HUES64 (cell line): Measurements from ENCODE around the gene CD9.

Experiments used
- H3K27ac ChIP-seq: 2 replicates; pipeline ENCODE4 v1.7.0; 2013; ENCODE audit warnings: low read depth, low read length, inconsistent platforms
- H3K27me3 ChIP-seq: 2 replicates; pipeline ENCODE4 v1.6.1; 2013; ENCODE audit warnings: mild to moderate bottlenecking, low read length; ENCODE audit not compliant: insufficient read depth
- H3K36me3 ChIP-seq: 2 replicates; pipeline ENCODE4 v1.6.1; 2013; ENCODE audit warnings: mild to moderate bottlenecking, low read length; ENCODE audit not compliant: insufficient read depth
- H3K4me1 ChIP-seq: 2 replicates; pipeline ENCODE4 v1.6.1; 2013; ENCODE audit warnings: mild to moderate bottlenecking, low read length, moderate library complexity; ENCODE audit not compliant: insufficient read depth
- H3K4me3 ChIP-seq: 2 replicates; pipeline ENCODE4 v1.5.1; 2013; ENCODE audit warnings: mild to moderate bottlenecking, low read length, moderate library complexity
- H3K9ac ChIP-seq: 2 replicates; pipeline ENCODE4 v1.6.1; 2013; ENCODE audit warnings: mild to moderate bottlenecking, low read depth, low read length
- H3K9me3 ChIP-seq: 2 replicates; pipeline ENCODE4 v1.6.1; 2013; ENCODE audit warnings: low read depth, low read length; ENCODE audit not compliant: insufficient read depth
- WGBS: fragments of 150-250, 120-280 bp; methylation state at CpG from one replicate; pipeline ENCODE4 v1.1.7; 2013; ENCODE audit warnings: missing lambda C conversion rate; 5-methylcytosine and 5-hydroxymethylcytosine counted together

CD9 gene

GRCh38 chr12:6193853-6194815 is 6.1 kb upstream of the CD9 start:
- H3K36me3 ChIP-seq = no peaks in the 10 kb centered on the region
- no peak overlapping the region for H3K9ac ChIP-seq
- H3K4me1 ChIP-seq = peaks cover 35% of the 10 kb centered on the region
- no peaks in the 10 kb centered on the region for H3K9me3 ChIP-seq
- H3K27me3 ChIP-seq = peaks cover 11% of the 10 kb centered on the region
- no peak overlapping the region for H3K4me3 ChIP-seq
- 78% methylated on average over 17 of the region's 19 CpGs for WGBS
- no peak overlapping the region for H3K27ac ChIP-seq

DNA sequence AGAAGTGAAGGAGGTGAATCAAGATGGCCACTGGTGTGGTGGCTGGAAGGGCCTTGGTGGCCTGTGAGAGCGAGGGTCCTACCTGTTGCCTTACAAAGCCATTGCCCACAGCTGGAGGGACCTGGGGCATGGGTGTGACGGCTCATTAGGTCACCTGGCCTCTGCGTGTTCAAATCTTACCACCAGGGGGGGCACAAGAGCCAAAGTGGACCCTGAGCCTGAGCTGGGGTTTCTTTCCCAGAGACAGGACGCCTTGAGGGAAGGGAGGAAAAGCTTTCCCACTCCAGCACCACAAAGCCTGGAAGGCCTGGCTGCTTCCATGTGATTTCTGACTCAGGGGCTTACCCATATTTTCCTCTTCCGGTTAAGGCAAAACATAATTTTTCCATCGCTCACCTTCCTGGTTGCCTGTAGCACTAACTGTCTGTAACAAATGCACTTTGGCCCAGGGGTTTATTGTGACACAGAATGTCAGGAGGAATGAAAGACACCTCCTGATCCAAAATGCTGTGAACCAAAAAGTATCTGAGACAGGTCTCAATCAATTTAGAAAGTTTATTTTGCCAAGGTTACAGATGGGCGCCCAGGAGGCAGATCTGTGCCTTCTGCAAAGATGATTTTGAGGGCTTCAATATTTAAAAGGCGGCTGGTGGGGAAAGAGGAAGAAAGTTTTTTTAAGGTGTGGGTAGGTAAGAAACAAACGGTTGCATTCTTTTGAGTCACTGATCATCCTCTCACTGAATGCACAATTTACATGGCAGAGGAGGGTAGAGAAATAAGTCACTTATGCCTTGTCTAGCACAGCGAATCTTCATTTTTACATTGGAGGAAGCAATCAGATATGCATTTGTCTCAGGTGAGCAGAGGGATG is 4.3 kb upstream of the CD9 start:
- Histone ChIP-seq H3K27me3 (peaks cover 26% of the 10 kb centered on the region), H3K4me1 (peaks cover 40% of the 10 kb centered on the region), H3K4me3 (no peak overlapping the region), H3K27ac (no peak overlapping the region), H3K36me3 (no peaks in the 10 kb centered on the region), H3K9me3 (no peaks in the 10 kb centered on the region), H3K9ac (no peak overlapping the region)
- WGBS = 44% methylated on average over 10 of the region's 10 CpGs

DNA sequence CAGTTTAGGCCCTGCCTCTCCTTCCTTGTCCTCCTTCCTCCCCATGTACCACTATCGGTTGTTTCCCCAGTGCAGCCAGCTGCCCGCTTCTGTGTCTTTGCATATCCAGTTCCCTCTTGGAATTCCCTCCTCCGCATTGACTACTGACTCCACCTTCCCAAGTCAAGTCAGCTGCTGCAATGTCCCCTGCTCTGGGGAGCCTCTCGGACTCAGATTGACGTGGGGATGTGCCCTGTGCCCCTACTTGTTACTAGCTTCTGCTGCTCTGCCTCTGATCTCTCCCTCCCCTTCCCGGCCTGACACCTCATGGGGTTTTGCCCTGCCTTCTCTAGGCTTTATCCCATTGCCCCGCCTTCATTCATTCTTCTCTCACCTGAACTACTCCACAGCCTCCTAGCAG is 2.1 kb upstream of the CD9 start:
- Histone ChIP-seq H3K27me3 (peaks cover 45% of the 10 kb centered on the region), H3K4me3 (no peak overlapping the region), H3K27ac (no peak overlapping the region), H3K36me3 (no peaks in the 10 kb centered on the region), H3K9me3 (no peaks in the 10 kb centered on the region), H3K4me1 (peaks cover 45% of the 10 kb centered on the region), H3K9ac (no peak overlapping the region)
- 30% methylated on average over 7 of the region's 7 CpGs for WGBS

DNA sequence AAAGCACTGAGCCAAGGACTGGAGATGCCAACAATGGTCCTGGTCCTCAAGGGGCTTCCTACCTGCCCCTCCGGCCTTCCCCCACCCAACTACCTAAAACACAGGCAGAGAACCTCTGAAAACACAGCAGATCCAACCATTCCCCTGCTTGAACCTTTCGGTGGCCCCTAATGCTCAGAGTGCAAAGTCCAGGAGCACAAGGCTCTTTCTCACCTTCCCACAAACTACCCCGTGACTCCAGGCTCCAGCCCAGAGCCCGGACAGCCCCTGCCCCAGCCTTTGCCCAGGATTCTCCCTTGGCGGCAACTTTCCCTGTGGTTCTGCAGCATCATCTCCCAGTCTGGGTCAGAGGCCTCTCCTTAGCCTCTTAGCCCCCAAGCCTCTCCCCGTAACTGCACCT is 1.6 kb upstream of the CD9 start:
- H3K9ac ChIP-seq = no peak overlapping the region
- H3K4me3 ChIP-seq = no peak overlapping the region; the same call in 1 of the 2 replicates
- peaks cover 40% of the 10 kb centered on the region for H3K4me1 ChIP-seq
- H3K9me3 ChIP-seq = no peaks in the 10 kb centered on the region
- 83% methylated on average over 6 of the region's 6 CpGs for WGBS
- H3K36me3 ChIP-seq = no peaks in the 10 kb centered on the region
- H3K27ac ChIP-seq = no peak overlapping the region
- H3K27me3 ChIP-seq = peaks cover 46% of the 10 kb centered on the region

DNA sequence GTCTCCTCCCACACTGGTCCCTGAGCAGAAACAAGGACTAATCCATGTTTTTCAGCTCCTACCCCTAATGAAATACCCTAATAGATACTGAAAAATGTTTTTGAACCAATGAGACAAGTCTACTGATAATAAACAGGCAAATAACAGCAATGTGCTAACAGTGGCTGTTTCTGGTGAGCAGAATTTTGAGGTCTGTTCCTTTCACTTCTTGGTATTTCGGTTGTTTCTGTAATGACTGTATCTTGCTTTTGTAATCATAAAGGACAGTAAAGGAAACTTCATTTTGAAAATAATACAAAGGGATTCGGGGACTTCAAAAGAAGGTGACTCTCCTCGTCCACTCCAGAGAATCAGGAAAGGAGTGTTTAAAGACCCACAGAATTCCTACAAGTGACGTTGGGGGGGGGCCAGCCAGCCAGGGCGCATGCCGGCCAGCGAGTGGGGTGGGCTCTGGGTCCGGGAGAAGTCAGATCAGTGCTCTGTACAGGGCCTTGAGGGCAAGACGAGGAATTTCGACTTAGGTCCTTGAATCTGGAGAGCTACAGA is 1.1 kb upstream of the CD9 start:
- Histone ChIP-seq H3K4me1 (peaks cover 40% of the 10 kb centered on the region), H3K9ac (no peak overlapping the region), H3K36me3 (no peaks in the 10 kb centered on the region), H3K27me3 (peaks cover 46% of the 10 kb centered on the region), H3K4me3 (peak overlapping the region; percentile 58), H3K9me3 (no peaks in the 10 kb centered on the region), H3K27ac (no peak overlapping the region; the same call in 1 of the 2 replicates)
- whole genome bisulfite sequencing = 30% methylated on average over 10 of the region's 10 CpGs

GRCh38 chr12:6199531-6200255 is 507 bp upstream of the CD9 start:
- H3K27me3 ChIP-seq = peaks cover 46% of the 10 kb centered on the region
- H3K9me3 ChIP-seq = no peaks in the 10 kb centered on the region
- H3K4me1 ChIP-seq = peaks cover 44% of the 10 kb centered on the region
- peak overlapping the region; percentile 79; the same call in 1 of the 2 replicates for H3K27ac ChIP-seq
- H3K9ac ChIP-seq = no peak overlapping the region
- H3K36me3 ChIP-seq = no peaks in the 10 kb centered on the region
- peak overlapping the region; percentile 58 for H3K4me3 ChIP-seq
- 3% methylated on average over 31 of the region's 42 CpGs for WGBS

- H3K27me3 ChIP-seq = peaks cover 46% of the 10 kb centered on the region
- H3K9ac ChIP-seq = peak overlapping the region; percentile 75
- WGBS = 8% methylated on average over 15 of the region's 15 CpGs
- no peaks in the 10 kb centered on the region for H3K36me3 ChIP-seq
- H3K4me1 ChIP-seq = peaks cover 53% of the 10 kb centered on the region
- H3K9me3 ChIP-seq = no peaks in the 10 kb centered on the region
- no peak overlapping the region for H3K27ac ChIP-seq
- peak overlapping the region; percentile 80 for H3K4me3 ChIP-seq
These were observed 1.0 kb downstream of the CD9 start for GRCh38 chr12:6201213-6201608.

DNA sequence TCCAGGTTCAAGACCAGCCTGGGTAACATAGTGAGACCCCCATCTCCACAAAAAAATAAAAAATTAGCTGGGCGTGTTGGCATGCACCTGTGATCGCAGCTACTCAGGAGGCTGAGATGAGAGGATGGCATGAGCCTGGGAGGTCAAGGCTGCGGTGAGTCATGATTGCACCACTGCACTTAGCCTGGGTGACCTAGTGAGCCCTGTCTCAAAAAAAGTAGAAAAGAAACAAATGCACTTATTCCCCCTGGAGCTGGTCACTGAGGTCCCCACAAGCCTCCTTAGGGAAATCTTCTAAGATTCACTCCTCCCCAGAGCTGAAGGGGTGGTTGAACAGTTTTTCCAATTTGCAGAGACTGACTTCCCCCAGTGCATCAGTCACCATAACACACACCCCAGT is 1.6 kb downstream of the CD9 start:
- Histone ChIP-seq H3K27ac (no peak overlapping the region), H3K36me3 (0 out of 2 replicates have a peak, but pooled peaks cover under 1% of the 10 kb centered on the region), H3K27me3 (peaks cover 46% of the 10 kb centered on the region), H3K4me3 (peak overlapping the region; percentile 80), H3K9me3 (no peaks in the 10 kb centered on the region), H3K4me1 (peaks cover 56% of the 10 kb centered on the region), H3K9ac (0 out of 2 replicates have a peak overlapping the region, but pooled peaks have one; percentile 75)
- WGBS = 93% methylated on average over 3 of the region's 3 CpGs

GRCh38 chr12:6202304-6202703 is 2.1 kb downstream of the CD9 start:
- H3K27me3 ChIP-seq = peaks cover 46% of the 10 kb centered on the region
- no peak overlapping the region for H3K9ac ChIP-seq
- 0 out of 2 replicates have a peak, but pooled peaks cover 5% of the 10 kb centered on the region for H3K36me3 ChIP-seq
- H3K4me1 ChIP-seq = peaks cover 60% of the 10 kb centered on the region
- 91% methylated on average over 6 of the region's 6 CpGs for WGBS
- no peak overlapping the region for H3K27ac ChIP-seq
- no peak overlapping the region; the same call in 1 of the 2 replicates for H3K4me3 ChIP-seq
- H3K9me3 ChIP-seq = no peaks in the 10 kb centered on the region

DNA sequence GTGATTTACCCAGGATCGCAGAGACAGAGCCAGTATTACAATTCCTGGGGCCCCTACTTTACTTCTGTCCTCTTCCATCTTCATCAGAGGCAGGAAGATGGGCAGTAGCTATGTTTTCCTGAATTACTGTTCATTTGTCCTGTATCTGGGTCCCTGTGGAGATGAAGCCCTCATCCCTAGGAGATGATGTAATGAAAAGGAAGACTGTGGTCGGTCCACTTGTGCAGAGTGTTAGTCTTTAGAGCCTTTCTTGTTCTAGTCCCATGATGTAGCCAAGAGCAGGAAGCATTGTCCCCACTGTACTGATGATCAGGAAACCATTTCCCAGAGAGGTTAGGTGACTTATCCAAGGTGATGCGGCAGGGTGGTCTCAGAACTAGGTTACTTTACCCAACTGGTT is 2.6 kb downstream of the CD9 start:
- no peak overlapping the region for H3K9ac ChIP-seq
- peaks cover 46% of the 10 kb centered on the region for H3K27me3 ChIP-seq
- H3K4me3 ChIP-seq = no peak overlapping the region
- 0 out of 2 replicates have a peak, but pooled peaks cover 7% of the 10 kb centered on the region for H3K36me3 ChIP-seq
- WGBS = 96% methylated on average over 3 of the region's 3 CpGs
- no peaks in the 10 kb centered on the region for H3K9me3 ChIP-seq
- H3K27ac ChIP-seq = no peak overlapping the region
- peaks cover 59% of the 10 kb centered on the region for H3K4me1 ChIP-seq
